DND-41 (cell line): Measurements from ENCODE around the gene GNG12.

ENCODE experiments used
- ATAC-seq: fragments of 200-7000 bp; cut with Tn5 transposase; 3 replicates; pipeline ENCODE4 v1.9.1; 2021; ENCODE audit warnings: low read depth; ENCODE audit not compliant: insufficient read depth
- DNase-seq: peaks from one replicate; pipeline ENCODE4 v3.0.0-alpha.2; 2020
- H2AFZ ChIP-seq: 2 replicates; pipeline ENCODE4 v1.6.0; 2012; ENCODE audit warnings: low read depth, low read length
- H3K27ac ChIP-seq: 2 replicates; pipeline ENCODE4 v1.5.1; 2012; ENCODE audit warnings: low read length, inconsistent platforms
- H3K27me3 ChIP-seq: fragments of 200-600 bp; sonication (generic); 2 replicates; pipeline ENCODE4 v1.6.0; 2012; ENCODE audit warnings: low read length, mild to moderate bottlenecking, inconsistent platforms; ENCODE audit not compliant: insufficient read depth, poor library complexity
- H3K36me3 ChIP-seq: 2 replicates; pipeline ENCODE4 v1.5.1; 2012; ENCODE audit warnings: low read length, inconsistent platforms; ENCODE audit not compliant: insufficient read depth
- H3K4me1 ChIP-seq: 2 replicates; pipeline ENCODE4 v1.5.1; 2012; ENCODE audit warnings: mild to moderate bottlenecking, low read length; ENCODE audit not compliant: insufficient read depth
- H3K4me2 ChIP-seq: 2 replicates; pipeline ENCODE4 v1.6.0; 2012; ENCODE audit warnings: mild to moderate bottlenecking, moderate library complexity, low read length, inconsistent platforms; ENCODE audit not compliant: insufficient read depth
- H3K4me3 ChIP-seq, 2 experiments: fragments of 200-600 bp in 1 of 2; shearing (Covaris generic) in 1 of 2; 2 replicates each; pipeline ENCODE4 v1.5.1; 2012 to 2016; ENCODE audit warnings: inconsistent platforms in 2 of 2, low read length in 2 of 2, mild to moderate bottlenecking in 2 of 2, low read depth in 1 of 2, moderate library complexity in 1 of 2
- H3K79me2 ChIP-seq: 2 replicates; pipeline ENCODE4 v1.6.0; 2012; ENCODE audit warnings: low read length, inconsistent platforms; ENCODE audit not compliant: insufficient read depth
- H3K9ac ChIP-seq: 2 replicates; pipeline ENCODE4 v1.6.0; 2012; ENCODE audit warnings: low read depth, mild to moderate bottlenecking, inconsistent platforms, low read length, moderate library complexity
- H3K9me3 ChIP-seq: 2 replicates; pipeline ENCODE4 v1.5.1; 2012; ENCODE audit warnings: low read length, moderate library complexity, mild to moderate bottlenecking, inconsistent platforms; ENCODE audit not compliant: insufficient read depth, severe bottlenecking
- H4K20me1 ChIP-seq: 2 replicates; pipeline ENCODE4 v1.6.0; 2012; ENCODE audit warnings: low read length; ENCODE audit not compliant: insufficient read depth
- EZH2 ChIP-seq: IDR thresholded peaks from 3 replicates; pipeline ENCODE4 v1.6.1; 2012; ENCODE audit warnings: borderline replicate concordance, low read depth, mild to moderate bottlenecking, moderate library complexity, low read length, inconsistent platforms; ENCODE audit not compliant: severe bottlenecking
- TF ChIP-seq, protein P1 (sequence below): IDR thresholded peaks from 2 replicates; pipeline ENCODE4 v1.5.1; 2012; ENCODE audit warnings: borderline replicate concordance, low read length, moderate library complexity, mild to moderate bottlenecking; ENCODE audit not compliant: poor library complexity, severe bottlenecking; ENCODE audit errors: extremely low read depth

The GNG12 gene

DNA sequence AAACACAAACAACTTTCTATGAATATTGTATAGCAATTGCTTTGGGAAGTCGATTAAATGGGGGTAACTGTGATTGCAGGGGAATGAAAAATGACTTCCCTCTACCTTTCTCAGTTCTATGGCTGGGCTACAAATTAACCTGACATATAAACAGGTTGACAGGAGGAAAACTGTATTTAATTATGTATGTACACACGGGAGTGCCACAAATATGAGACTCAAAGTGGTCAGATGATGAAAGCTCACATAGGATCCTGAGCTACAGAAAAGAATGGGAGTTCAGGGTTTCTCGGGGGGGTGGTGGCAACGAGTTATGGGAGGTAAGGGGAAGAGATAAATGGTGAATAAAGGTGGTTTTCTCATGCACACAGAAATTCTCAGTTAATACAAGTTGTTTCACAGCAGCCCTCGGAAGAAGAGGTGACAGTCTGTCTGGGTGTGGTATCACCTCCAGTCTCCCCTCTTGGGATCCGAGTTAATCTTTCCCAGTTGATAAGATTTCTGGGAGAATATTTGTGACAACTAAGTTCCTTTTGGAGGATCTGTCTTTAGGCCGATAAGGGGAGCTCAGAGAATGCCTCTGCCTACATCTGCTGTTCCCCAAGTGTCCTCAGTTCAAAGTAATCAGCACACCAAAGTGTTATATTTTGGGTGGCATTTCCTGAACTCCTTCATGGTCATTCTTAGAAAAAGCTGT lies 122.0 kb downstream of the GNG12 start:
- TF ChIP-seq, protein P1, sequence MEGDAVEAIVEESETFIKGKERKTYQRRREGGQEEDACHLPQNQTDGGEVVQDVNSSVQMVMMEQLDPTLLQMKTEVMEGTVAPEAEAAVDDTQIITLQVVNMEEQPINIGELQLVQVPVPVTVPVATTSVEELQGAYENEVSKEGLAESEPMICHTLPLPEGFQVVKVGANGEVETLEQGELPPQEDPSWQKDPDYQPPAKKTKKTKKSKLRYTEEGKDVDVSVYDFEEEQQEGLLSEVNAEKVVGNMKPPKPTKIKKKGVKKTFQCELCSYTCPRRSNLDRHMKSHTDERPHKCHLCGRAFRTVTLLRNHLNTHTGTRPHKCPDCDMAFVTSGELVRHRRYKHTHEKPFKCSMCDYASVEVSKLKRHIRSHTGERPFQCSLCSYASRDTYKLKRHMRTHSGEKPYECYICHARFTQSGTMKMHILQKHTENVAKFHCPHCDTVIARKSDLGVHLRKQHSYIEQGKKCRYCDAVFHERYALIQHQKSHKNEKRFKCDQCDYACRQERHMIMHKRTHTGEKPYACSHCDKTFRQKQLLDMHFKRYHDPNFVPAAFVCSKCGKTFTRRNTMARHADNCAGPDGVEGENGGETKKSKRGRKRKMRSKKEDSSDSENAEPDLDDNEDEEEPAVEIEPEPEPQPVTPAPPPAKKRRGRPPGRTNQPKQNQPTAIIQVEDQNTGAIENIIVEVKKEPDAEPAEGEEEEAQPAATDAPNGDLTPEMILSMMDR, result no peak
- TF ChIP-seq EZH2, result no peak
- Histone ChIP-seq H2AFZ (peak overlapping the region; percentile 71), H3K27me3 (no peaks in the 10 kb centered on the region), H3K9me3 (no peaks in the 10 kb centered on the region), H3K4me3 (no peak overlapping the region), H4K20me1 (no peaks in the 10 kb centered on the region), H3K4me1 (peaks cover 40% of the 10 kb centered on the region), H3K36me3 (no peaks in the 10 kb centered on the region), H3K79me2 (no peaks in the 10 kb centered on the region), H3K9ac (peak overlapping the region; percentile 41), H3K27ac (peak overlapping the region; percentile 77), H3K4me2 (peak overlapping the region; percentile 31)
- DNase-seq (no peak), ATAC-seq (peak; percentile 53)

DNA sequence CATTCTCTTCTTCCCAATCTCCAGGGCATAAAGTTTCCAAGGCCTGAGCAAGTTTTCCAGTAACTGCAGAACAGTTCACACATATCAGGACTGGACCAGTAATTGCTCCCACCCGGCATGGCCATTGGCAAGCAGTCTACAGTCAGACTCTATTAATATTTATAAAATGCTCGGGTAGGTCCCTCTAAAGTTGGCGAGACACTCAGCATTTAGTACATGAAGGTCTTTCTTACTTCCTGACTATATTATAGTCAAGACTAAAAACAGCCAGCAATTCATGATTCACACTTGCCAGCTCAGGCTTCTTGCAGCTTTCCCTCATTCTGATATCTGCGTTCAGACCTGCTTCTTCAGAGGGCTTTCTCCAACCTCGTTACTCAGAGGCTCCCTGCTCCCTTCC lies 122.8 kb downstream of the GNG12 start:
- no peaks in the 10 kb centered on the region for H3K79me2 ChIP-seq
- TF ChIP-seq, protein P1, result no peak
- TF ChIP-seq EZH2, result no peak
- peak overlapping the region; percentile 29; the same call in 1 of the 2 replicates for H2AFZ ChIP-seq
- DNase-seq, result no peak
- ATAC-seq, result no peak
- H3K9ac ChIP-seq, result no peak overlapping the region
- H3K4me3 ChIP-seq, result no peak overlapping the region
- peaks cover 40% of the 10 kb centered on the region for H3K4me1 ChIP-seq
- no peaks in the 10 kb centered on the region for H4K20me1 ChIP-seq
- H3K36me3 ChIP-seq, result no peaks in the 10 kb centered on the region
- peak overlapping the region; percentile 63 for H3K27ac ChIP-seq
- no peaks in the 10 kb centered on the region for H3K27me3 ChIP-seq
- H3K4me2 ChIP-seq, result no peak overlapping the region
- no peaks in the 10 kb centered on the region for H3K9me3 ChIP-seq

- Histone ChIP-seq H3K9me3 (no peaks in the 10 kb centered on the region), H3K4me2 (no peak overlapping the region), H3K36me3 (no peaks in the 10 kb centered on the region), H3K4me1 (peaks cover 35% of the 10 kb centered on the region), H3K27ac (no peak overlapping the region), H3K27me3 (no peaks in the 10 kb centered on the region), H4K20me1 (no peaks in the 10 kb centered on the region), H3K79me2 (no peaks in the 10 kb centered on the region), H3K9ac (no peak overlapping the region), H2AFZ (no peak overlapping the region), H3K4me3 (no peak overlapping the region)
- TF ChIP-seq, protein P1, result no peak
- TF ChIP-seq EZH2, result no peak
- ATAC-seq (no peak), DNase-seq (no peak)
Observed at GRCh38 chr1:67708606-67709005, 124.7 kb downstream of the GNG12 start.
